Activated CD8-positive, alpha-beta T cell treated with anti-CD3 and anti-CD28 coated beads for 36 hours (primary cell): Measurements from ENCODE around the gene CEP192. TPM values are rescaled to one million over a fixed set of nuclear protein-coding genes. Genes with fewer than 3 reads are reported as not detected.
"Not testable (repeated sequence)": the region's sequence is repeated elsewhere in the genome, so short reads cannot be mapped to it uniquely, and the experiment has no call there.

ENCODE experiments used
- ATAC-seq: fragments of 200-7000 bp; cut with Tn5 transposase; one replicate; pipeline ENCODE4 v1.10.0; 2021; ENCODE audit warnings: mild to moderate bottlenecking, moderate library complexity
- CTCF ChIA-PET: fragments of 350-600 bp; sonication (Branson Sonifier 250); formaldehyde crosslinking; loops from one replicate; lab custom pipeline; 2021; ENCODE audit warnings: antibody characterized with exemption; lab: Charles Lee
- POLR2A ChIA-PET: fragments of 350-600 bp; sonication (Branson Sonifier 250); formaldehyde crosslinking; loops from one replicate; lab custom pipeline; 2021; ENCODE audit warnings: antibody characterized with exemption; lab: Charles Lee
- DNase-seq: peaks from one replicate; pipeline ENCODE4 v3.0.0-alpha.2; 2020
- H3K27ac Mint-ChIP-seq: one replicate; pipeline ENCODE4 v1.8.0; 2021; ENCODE audit warnings: mild to moderate bottlenecking, mixed read lengths
- H3K27me3 Mint-ChIP-seq: one replicate; pipeline ENCODE4 v1.8.0; 2021; ENCODE audit warnings: mixed read lengths
- H3K36me3 Mint-ChIP-seq: one replicate; pipeline ENCODE4 v1.8.0; 2021; ENCODE audit warnings: low read depth, mixed read lengths
- H3K4me1 Mint-ChIP-seq: one replicate; pipeline ENCODE4 v1.8.0; 2021; ENCODE audit warnings: low read depth, mixed read lengths
- H3K4me3 Mint-ChIP-seq: one replicate; pipeline ENCODE4 v1.8.0; 2021; ENCODE audit warnings: mild to moderate bottlenecking, moderate library complexity, mixed read lengths
- H3K9me3 Mint-ChIP-seq: one replicate; pipeline ENCODE4 v1.8.0; 2021; ENCODE audit warnings: mixed read lengths
- intact Hi-C: fragments of 100-400 bp; cut with micrococcal nuclease; formaldehyde crosslinking; loops from one replicate; pipeline ENCODE4 v1.10.0; 2022
- total RNA-seq, 2 experiments: library from RNA; stranded (reverse); gene quantifications; one replicate each; pipeline ENCODE4 v1.2.3, GENCODE V29; 2021
- TF ChIP-seq, protein P1 (sequence below): fragments of 200-600 bp; IDR thresholded peaks from one replicate; pipeline ENCODE4 v1.8.0; 2022; ENCODE audit warnings: antibody characterized with exemption, mild to moderate bottlenecking

The CEP192 gene
- total RNA-seq, 2 experiments from 2014 or later, result 39.5 to 42.9 TPM

DNA sequence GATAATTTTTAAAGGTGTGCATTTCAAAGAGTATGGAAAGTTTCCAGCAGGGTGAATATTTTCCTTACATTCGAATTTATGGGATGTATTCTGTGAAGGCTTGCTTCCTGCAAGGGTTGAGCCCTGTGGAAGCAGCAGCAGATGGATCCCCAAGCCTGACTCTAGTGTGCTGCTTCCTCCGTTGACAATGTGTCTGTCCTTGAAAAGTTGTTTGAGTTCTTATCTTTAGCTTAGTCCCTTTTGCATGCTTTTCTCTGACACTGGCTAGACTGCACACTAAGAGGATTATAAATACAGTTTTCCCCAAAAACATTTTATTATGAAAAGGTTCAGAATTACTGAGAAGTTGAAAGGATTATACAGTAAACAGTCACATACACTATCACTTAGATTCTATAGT, 86.3 kb downstream of the CEP192 start:
- ATAC-seq, result no peak
- Mint-ChIP-seq H3K9me3 (peaks cover 17% of the 10 kb centered on the region), H3K36me3 (peaks cover 76% of the 10 kb centered on the region), H3K4me3 (no peak overlapping the region), H3K27me3 (no peaks in the 10 kb centered on the region), H3K4me1 (no peaks in the 10 kb centered on the region), H3K27ac (no peak overlapping the region)
- ChIA-PET CTCF (interaction anchor here (1.7 kb wide), 1 partner anchor 82 kb away, joined by 5 read pairs; no protein-coding TSS in a partner anchor), POLR2A (no interaction called here)
- TF ChIP-seq, protein P1, sequence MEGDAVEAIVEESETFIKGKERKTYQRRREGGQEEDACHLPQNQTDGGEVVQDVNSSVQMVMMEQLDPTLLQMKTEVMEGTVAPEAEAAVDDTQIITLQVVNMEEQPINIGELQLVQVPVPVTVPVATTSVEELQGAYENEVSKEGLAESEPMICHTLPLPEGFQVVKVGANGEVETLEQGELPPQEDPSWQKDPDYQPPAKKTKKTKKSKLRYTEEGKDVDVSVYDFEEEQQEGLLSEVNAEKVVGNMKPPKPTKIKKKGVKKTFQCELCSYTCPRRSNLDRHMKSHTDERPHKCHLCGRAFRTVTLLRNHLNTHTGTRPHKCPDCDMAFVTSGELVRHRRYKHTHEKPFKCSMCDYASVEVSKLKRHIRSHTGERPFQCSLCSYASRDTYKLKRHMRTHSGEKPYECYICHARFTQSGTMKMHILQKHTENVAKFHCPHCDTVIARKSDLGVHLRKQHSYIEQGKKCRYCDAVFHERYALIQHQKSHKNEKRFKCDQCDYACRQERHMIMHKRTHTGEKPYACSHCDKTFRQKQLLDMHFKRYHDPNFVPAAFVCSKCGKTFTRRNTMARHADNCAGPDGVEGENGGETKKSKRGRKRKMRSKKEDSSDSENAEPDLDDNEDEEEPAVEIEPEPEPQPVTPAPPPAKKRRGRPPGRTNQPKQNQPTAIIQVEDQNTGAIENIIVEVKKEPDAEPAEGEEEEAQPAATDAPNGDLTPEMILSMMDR, result no peak
- no peak for DNase-seq
- intact Hi-C loops, result no loop called here

DNA sequence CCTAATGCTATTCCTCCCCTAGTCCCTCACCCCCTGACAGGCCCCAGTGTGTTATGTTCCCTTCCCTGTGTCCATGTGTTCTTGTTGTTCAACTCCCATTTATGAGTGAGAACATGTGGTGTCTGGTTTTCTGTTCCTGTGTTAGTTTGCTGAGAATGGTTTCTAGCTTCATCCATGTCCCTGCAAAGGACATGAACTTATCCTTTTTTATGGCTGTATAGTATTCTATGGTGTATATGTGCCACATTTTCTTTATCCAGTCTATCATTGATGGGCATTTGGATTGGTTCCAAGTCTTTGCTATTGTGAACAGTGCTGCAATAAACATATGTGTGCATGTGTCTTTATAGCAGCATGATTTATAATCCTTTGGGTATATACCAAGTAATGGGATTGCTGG, 86.9 kb downstream of the CEP192 start:
- POLR2A ChIA-PET, H3K4me3 Mint-ChIP-seq, H3K27me3 Mint-ChIP-seq, intact Hi-C loops, ATAC-seq, H3K27ac Mint-ChIP-seq, DNase-seq, H3K4me1 Mint-ChIP-seq: not testable (repeated sequence)
- CTCF ChIA-PET, result interaction anchor here (1.7 kb wide), 1 partner anchor 81 kb away, joined by 5 read pairs; no protein-coding TSS in a partner anchor
- Mint-ChIP-seq H3K9me3 (peaks cover 17% of the 10 kb centered on the region), H3K36me3 (peaks cover 75% of the 10 kb centered on the region)

DNA sequence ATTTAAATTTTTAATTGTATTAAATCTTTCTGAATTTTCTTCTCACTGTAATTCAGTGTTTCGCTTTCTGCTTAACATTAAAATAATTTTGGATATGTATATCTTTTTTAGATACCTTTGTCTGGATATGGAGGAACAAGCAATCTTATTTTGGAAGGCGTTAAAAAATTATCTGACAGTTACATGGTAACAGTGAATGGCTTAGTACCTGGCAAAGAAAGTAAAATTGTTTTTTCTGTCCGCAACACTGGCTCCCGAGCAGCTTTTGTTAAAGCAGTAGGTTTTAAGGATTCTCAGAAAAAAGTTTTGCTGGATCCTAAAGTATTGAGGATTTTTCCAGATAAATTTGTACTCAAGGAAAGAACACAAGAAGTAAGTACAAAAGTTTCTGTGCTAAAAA, 95.7 kb downstream of the CEP192 start:
- H3K27me3 Mint-ChIP-seq, result no peaks in the 10 kb centered on the region
- POLR2A ChIA-PET, result interaction anchor here (0.6 kb wide), 1 partner anchor 671 kb away, joined by 3 read pairs; no protein-coding TSS in a partner anchor
- CTCF ChIA-PET, result interaction anchor here (2.1 kb wide), 1 partner anchor 73 kb away, joined by 7 read pairs; no protein-coding TSS in a partner anchor
- no peaks in the 10 kb centered on the region for H3K9me3 Mint-ChIP-seq
- H3K4me3 Mint-ChIP-seq, result no peak overlapping the region
- H3K36me3 Mint-ChIP-seq, result peaks cover 57% of the 10 kb centered on the region
- ATAC-seq (no peak), DNase-seq (no peak)
- H3K4me1 Mint-ChIP-seq, result no peaks in the 10 kb centered on the region
- intact Hi-C loops, result no loop called here
- H3K27ac Mint-ChIP-seq, result no peak overlapping the region
- TF ChIP-seq, protein P1, result no peak

DNA sequence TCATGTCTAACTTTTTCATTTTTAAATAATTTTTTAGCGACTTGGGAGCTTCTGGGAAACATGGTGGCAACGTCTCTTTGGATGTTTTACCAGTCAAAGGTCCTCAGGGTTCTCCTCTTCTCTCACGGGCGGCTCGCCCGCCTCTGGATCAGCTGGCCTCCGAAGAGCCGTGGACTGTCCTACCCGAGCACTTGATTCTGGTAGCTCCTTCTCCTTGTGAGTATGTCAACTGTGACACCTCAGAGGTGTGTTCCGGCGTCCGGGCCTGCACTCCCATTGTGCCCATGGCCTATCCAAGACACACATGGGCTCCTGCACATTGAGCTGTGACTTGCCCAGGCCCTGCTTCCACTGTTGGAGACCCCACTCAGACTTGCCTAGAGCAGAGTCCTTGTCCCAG, 104.3 kb downstream of the CEP192 start:
- Mint-ChIP-seq H3K4me3 (no peak overlapping the region), H3K36me3 (peaks cover 48% of the 10 kb centered on the region)
- intact Hi-C loops, result no loop called here

DNA sequence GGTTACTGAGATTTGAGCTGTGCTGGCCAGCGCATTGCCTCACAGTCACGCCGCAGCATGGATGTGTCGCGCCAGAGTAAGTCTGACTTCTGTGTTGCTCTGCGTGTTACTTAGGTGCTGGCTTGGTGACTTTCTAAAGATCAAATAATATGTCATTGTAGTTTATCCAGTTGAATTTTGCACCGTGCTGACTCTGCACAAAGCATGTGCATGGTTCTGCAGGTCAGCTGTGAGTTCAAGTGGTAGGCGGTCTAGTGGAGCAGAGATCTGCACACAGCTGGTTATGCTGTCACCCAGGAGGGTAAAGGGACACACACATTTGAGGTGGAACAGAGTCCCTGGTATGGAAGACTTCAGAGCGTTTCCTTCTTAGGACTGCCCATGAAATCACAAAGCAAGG, 105.1 kb downstream of the CEP192 start:
- H3K4me1 Mint-ChIP-seq, result no peaks in the 10 kb centered on the region
- no peak overlapping the region for H3K4me3 Mint-ChIP-seq
- H3K27me3 Mint-ChIP-seq, result no peaks in the 10 kb centered on the region
- CTCF ChIA-PET, result interaction anchor here (0.9 to 1.1 kb wide), 2 partner anchors 9 to 365 kb away, joined by 3 read pairs; no protein-coding TSS in a partner anchor
- no peak overlapping the region for H3K27ac Mint-ChIP-seq
- peaks cover 50% of the 10 kb centered on the region for H3K36me3 Mint-ChIP-seq
- intact Hi-C loops, result no loop called here
- DNase-seq, result no peak
- ATAC-seq, result no peak
- POLR2A ChIA-PET, result interaction anchor here (0.7 kb wide), 1 partner anchor 62 kb away, joined by 3 read pairs; no protein-coding TSS in a partner anchor
- no peaks in the 10 kb centered on the region for H3K9me3 Mint-ChIP-seq
- TF ChIP-seq, protein P1, result no peak

More for the DNA sequence above, 104.3 kb downstream of the CEP192 start:
- ATAC-seq, result no peak
- Mint-ChIP-seq H3K27ac (no peak overlapping the region), H3K27me3 (no peaks in the 10 kb centered on the region), H3K4me1 (no peaks in the 10 kb centered on the region), H3K9me3 (no peaks in the 10 kb centered on the region)
- CTCF ChIA-PET, result interaction anchor here (1.1 to 1.6 kb wide), 2 partner anchors 10 to 64 kb away, joined by 3 to 4 read pairs; no protein-coding TSS in a partner anchor
- TF ChIP-seq, protein P1, result no peak
- DNase-seq, result no peak
- POLR2A ChIA-PET, result no interaction called here
